Endothelial cell of coronary artery (primary cell): Measurements from ENCODE around the gene KIF6. TPM values are rescaled to one million over a fixed set of nuclear protein-coding genes. Genes with fewer than 3 reads are reported as not detected.

Experiments
- total RNA-seq: library from RNA; depleted of rRNA; stranded (reverse); fragments of >200 nt; gene quantifications from 2 replicates; pipeline ENCODE4 v1.2.3, GENCODE V29; 2014

KIF6 gene
- not detected in 2 replicates for total RNA-seq

GRCh38 chr6:39724787-39725631, at the start of gene KIF6:
TSS of gene KIF6 (minus strand) at chr6:39725408. CDS start at chr6:39725310, 98 bp downstream.

GRCh38 chr6:39322306-39322850, 402.8 kb downstream of the KIF6 start, which contains the start of gene KCNK16:
TSS of gene KCNK16 (minus strand) at chr6:39322702. CDS start at chr6:39322540, 162 bp downstream.

GRCh38 chr6:39314273-39314795, 410.9 kb downstream of the KIF6 start, which contains the start of gene KCNK17:
TSS of gene KCNK17 (minus strand) at chr6:39314419. CDS start at chr6:39314320, 99 bp downstream.

Other genes with a start within 250 kb of the KIF6 start
- under 0.01 and 0.38 TPM in 2 replicates for gene DAAM2, start 67.0 kb upstream of the KIF6 start, total RNA-seq
- gene MOCS1, start 209.1 kb upstream of the KIF6 start, total RNA-seq, result 9.3 and 14.7 TPM in 2 replicates